Caco-2 (cell line): ENCODE data around the gene ADAM12. TPM values are rescaled to one million over a fixed set of nuclear protein-coding genes. Genes with fewer than 3 reads are reported as not detected.

Experiments
- BruUV-seq: library from RNA; stranded (reverse); fragments of 400-500 nt; replicated peaks from 2 replicates; lab custom pipeline; 2021; lab: Mats Ljungman, UMichigan
- CTCF ChIA-PET: fragments of 300-600 bp; sonication (Branson Sonifier 250); formaldehyde crosslinking; loops from one replicate; lab custom pipeline; 2022; ENCODE audit warnings: antibody characterized with exemption; lab: Charles Lee
- POLR2A ChIA-PET: fragments of 300-600 bp; sonication (Branson Sonifier 250); formaldehyde crosslinking; loops from one replicate; lab custom pipeline; 2022; ENCODE audit warnings: antibody characterized with exemption; lab: Charles Lee
- DNase-seq, 2 experiments: peaks; one replicate each; pipeline versions ENCODE4 v3.0.0 to v3.0.0-alpha.2; 2020 to 2022
- H3K27me3 ChIP-seq: replicated peaks from 2 replicates; pipeline ENCODE4 v1.6.0; 2011; ENCODE audit warnings: low read length; ENCODE audit not compliant: control insufficient read depth, insufficient read depth
- H3K36me3 ChIP-seq: 2 replicates; pipeline ENCODE4 v1.5.1; 2011; ENCODE audit warnings: low read length; ENCODE audit not compliant: control insufficient read depth, insufficient read depth
- H3K4me1 ChIP-seq: fragments of 250-450 bp; sonication (Bioruptor Pico); 2 replicates; pipeline ENCODE4 v1.5.1; 2020; ENCODE audit warnings: mild to moderate bottlenecking
- H3K4me3 ChIP-seq: 2 replicates; pipeline ENCODE4 v1.5.1; 2011; ENCODE audit warnings: low read depth, mild to moderate bottlenecking, control low read depth, low read length
- H3K9me3 ChIP-seq: fragments of 250-450 bp; sonication (Bioruptor Pico); 2 replicates; pipeline ENCODE4 v1.5.1; 2020; ENCODE audit warnings: mild to moderate bottlenecking, moderate library complexity
- H3K27ac Mint-ChIP-seq: one replicate; pipeline ENCODE4 v1.8.0; 2022; ENCODE audit warnings: mixed read lengths; ENCODE audit not compliant: unreplicated experiment
- H3K27me3 Mint-ChIP-seq: one replicate; pipeline ENCODE4 v1.8.0; 2022; ENCODE audit warnings: mixed read lengths; ENCODE audit not compliant: insufficient read depth, unreplicated experiment
- H3K36me3 Mint-ChIP-seq: one replicate; pipeline ENCODE4 v1.8.0; 2022; ENCODE audit warnings: mild to moderate bottlenecking, mixed read lengths; ENCODE audit not compliant: insufficient read depth, unreplicated experiment
- H3K4me1 Mint-ChIP-seq: one replicate; pipeline ENCODE4 v1.8.0; 2022; ENCODE audit warnings: low read depth, mixed read lengths; ENCODE audit not compliant: unreplicated experiment
- H3K4me3 Mint-ChIP-seq: one replicate; pipeline ENCODE4 v1.8.0; 2022; ENCODE audit warnings: mild to moderate bottlenecking, moderate library complexity, mixed read lengths; ENCODE audit not compliant: unreplicated experiment
- H3K9me3 Mint-ChIP-seq: one replicate; pipeline ENCODE4 v1.8.0; 2022; ENCODE audit warnings: mixed read lengths; ENCODE audit not compliant: unreplicated experiment
- intact Hi-C: fragments of 100-400 bp; cut with micrococcal nuclease; formaldehyde crosslinking; loops from one replicate; pipeline ENCODE4 v1.10.0; 2022; ENCODE audit not compliant: unreplicated experiment
- total RNA-seq: library from RNA; stranded (reverse); gene quantifications from 2 replicates; pipeline ENCODE4 v1.2.3, GENCODE V29; 2022
- TF ChIP-seq, protein P1 (sequence below), 2 experiments: fragments of 200-600 bp in 1 of 2; IDR thresholded peaks; 1 replicate in 1 of 2; 2 replicates in 1 of 2; pipeline versions ENCODE4 v1.5.1 to v1.8.0; 2011 to 2022; ENCODE audit warnings: antibody characterized with exemption in 1 of 2, control low read depth in 1 of 2, inconsistent platforms in 1 of 2, low read depth in 1 of 2, low read length in 1 of 2, mild to moderate bottlenecking in 1 of 2, moderate library complexity in 1 of 2; ENCODE audit not compliant: insufficient read depth in 1 of 2, severe bottlenecking in 1 of 2, unreplicated experiment in 1 of 2

ADAM12 gene
- total RNA-seq, 1 experiment from 2014 or later, result not detected

DNA sequence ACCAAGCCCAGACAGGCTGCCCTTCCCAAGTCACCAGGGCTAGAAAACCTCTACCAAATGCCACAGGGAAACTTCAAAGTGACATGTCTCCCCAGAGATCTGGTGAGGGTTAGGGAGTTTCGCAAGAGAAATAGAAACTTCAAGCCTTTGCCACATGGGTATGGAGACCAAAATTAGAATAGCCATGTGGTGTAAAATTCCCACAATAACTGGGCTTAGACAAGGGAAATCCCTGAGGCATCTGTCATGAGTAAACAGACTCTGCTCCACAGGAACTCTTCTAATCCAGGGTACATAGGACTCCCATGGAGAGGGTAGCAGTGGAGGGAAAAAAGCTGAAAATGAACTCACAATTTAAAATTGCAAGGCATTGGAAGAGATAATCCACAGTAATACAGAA is 14.3 kb downstream of the ADAM12 start:
- H3K4me1 Mint-ChIP-seq, result no peaks in the 10 kb centered on the region
- H3K27me3 ChIP-seq, result no peaks in the 10 kb centered on the region
- intact Hi-C loops, result no loop called here
- DNase-seq, result no peak
- no peak overlapping the region for H3K4me3 Mint-ChIP-seq
- ChIA-PET POLR2A (no interaction called here), CTCF (no interaction called here)
- peaks cover 5% of the 10 kb centered on the region; the same call in 1 of the 2 replicates for H3K9me3 ChIP-seq
- no peaks in the 10 kb centered on the region for H3K36me3 Mint-ChIP-seq
- H3K4me1 ChIP-seq, result no peaks in the 10 kb centered on the region
- no peak overlapping the region for H3K4me3 ChIP-seq
- H3K27ac Mint-ChIP-seq, result no peak overlapping the region
- H3K27me3 Mint-ChIP-seq, result peaks cover 10% of the 10 kb centered on the region
- BruUV-seq, result no TSS peak
- peaks cover 19% of the 10 kb centered on the region for H3K9me3 Mint-ChIP-seq
- no peaks in the 10 kb centered on the region for H3K36me3 ChIP-seq
- TF ChIP-seq, protein P1, sequence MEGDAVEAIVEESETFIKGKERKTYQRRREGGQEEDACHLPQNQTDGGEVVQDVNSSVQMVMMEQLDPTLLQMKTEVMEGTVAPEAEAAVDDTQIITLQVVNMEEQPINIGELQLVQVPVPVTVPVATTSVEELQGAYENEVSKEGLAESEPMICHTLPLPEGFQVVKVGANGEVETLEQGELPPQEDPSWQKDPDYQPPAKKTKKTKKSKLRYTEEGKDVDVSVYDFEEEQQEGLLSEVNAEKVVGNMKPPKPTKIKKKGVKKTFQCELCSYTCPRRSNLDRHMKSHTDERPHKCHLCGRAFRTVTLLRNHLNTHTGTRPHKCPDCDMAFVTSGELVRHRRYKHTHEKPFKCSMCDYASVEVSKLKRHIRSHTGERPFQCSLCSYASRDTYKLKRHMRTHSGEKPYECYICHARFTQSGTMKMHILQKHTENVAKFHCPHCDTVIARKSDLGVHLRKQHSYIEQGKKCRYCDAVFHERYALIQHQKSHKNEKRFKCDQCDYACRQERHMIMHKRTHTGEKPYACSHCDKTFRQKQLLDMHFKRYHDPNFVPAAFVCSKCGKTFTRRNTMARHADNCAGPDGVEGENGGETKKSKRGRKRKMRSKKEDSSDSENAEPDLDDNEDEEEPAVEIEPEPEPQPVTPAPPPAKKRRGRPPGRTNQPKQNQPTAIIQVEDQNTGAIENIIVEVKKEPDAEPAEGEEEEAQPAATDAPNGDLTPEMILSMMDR (IDR thresholded peaks at IDR 0.05; ENCODE audit: insufficient read depth in 1 of 2, low read depth in 1 of 2, low read length in 1 of 2, severe bottlenecking in 1 of 2, unreplicated experiment in 1 of 2), result no peak

DNA sequence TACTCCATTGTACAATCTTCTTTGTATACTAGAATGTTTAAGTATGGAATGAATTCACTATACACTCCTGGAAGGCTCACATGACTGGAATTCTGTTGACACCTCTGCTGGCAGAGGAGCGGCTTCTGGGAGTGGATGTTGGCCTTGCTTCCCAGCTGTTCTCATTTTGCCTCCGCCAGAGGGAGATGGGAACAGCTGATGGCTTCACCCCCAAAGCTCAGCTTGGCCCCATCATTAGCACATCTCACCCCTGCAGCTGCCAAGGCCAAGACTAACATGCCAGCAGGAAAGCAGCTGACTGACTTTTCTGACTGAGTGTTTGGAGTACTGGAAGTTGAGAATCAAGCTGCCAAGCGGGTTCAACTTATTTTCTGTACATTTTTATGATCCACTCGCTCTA is 15.1 kb downstream of the ADAM12 start:
- Mint-ChIP-seq H3K36me3 (no peaks in the 10 kb centered on the region), H3K27ac (no peak overlapping the region), H3K4me1 (no peaks in the 10 kb centered on the region), H3K27me3 (peaks cover 10% of the 10 kb centered on the region), H3K4me3 (no peak overlapping the region), H3K9me3 (peaks cover 19% of the 10 kb centered on the region)
- TF ChIP-seq, protein P1 (IDR thresholded peaks at IDR 0.05; ENCODE audit: insufficient read depth in 1 of 2, low read depth in 1 of 2, low read length in 1 of 2, severe bottlenecking in 1 of 2, unreplicated experiment in 1 of 2), result no peak
- no peaks in the 10 kb centered on the region for H3K27me3 ChIP-seq
- DNase-seq, result no peak
- H3K4me1 ChIP-seq, result no peaks in the 10 kb centered on the region
- H3K36me3 ChIP-seq, result no peaks in the 10 kb centered on the region
- POLR2A ChIA-PET, result no interaction called here
- CTCF ChIA-PET, result no interaction called here
- intact Hi-C loops, result no loop called here
- no peak overlapping the region for H3K4me3 ChIP-seq
- H3K9me3 ChIP-seq, result peaks cover 1% of the 10 kb centered on the region; the same call in 1 of the 2 replicates
- BruUV-seq, result no TSS peak

DNA sequence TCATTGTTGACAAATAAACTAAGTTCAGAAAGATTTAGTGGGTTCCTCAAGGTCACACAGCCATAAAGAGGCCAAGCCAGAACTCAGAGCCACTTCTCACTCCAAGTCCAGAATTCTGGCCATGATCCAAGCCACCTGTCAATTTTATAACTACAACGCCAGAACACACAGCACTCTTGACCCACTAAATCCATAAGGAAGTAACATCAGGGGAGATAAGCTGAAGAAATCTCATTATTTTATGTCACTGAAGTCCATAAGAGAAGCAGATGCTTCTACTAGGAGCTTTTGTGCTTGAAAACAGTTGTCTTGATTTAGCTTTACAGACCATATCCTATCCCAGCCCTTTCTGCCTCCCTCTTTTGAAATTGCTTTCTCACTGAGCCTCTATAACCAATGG is 15.9 kb downstream of the ADAM12 start:
- Histone ChIP-seq H3K4me3 (no peak overlapping the region), H3K4me1 (no peaks in the 10 kb centered on the region), H3K9me3 (no peaks in the 10 kb centered on the region), H3K27me3 (no peaks in the 10 kb centered on the region), H3K36me3 (no peaks in the 10 kb centered on the region)
- H3K36me3 Mint-ChIP-seq, result no peaks in the 10 kb centered on the region
- H3K27me3 Mint-ChIP-seq, result peaks cover 10% of the 10 kb centered on the region
- DNase-seq, result no peak
- peaks cover 19% of the 10 kb centered on the region for H3K9me3 Mint-ChIP-seq
- H3K4me1 Mint-ChIP-seq, result no peaks in the 10 kb centered on the region
- no peak overlapping the region for H3K27ac Mint-ChIP-seq
- ChIA-PET POLR2A (no interaction called here), CTCF (no interaction called here)
- TF ChIP-seq, protein P1 (IDR thresholded peaks at IDR 0.05; ENCODE audit: insufficient read depth in 1 of 2, low read depth in 1 of 2, low read length in 1 of 2, severe bottlenecking in 1 of 2, unreplicated experiment in 1 of 2), result no peak
- no TSS peak for BruUV-seq
- intact Hi-C loops, result no loop called here
- H3K4me3 Mint-ChIP-seq, result no peak overlapping the region
